Coronary artery (tissue), 2 donors: Measurements from ENCODE around the gene RPS2.

Source experiments
- DNase-seq: peaks from one replicate; pipeline ENCODE4 v3.0.0-alpha.2; 2017; ENCODE audit warnings: low spot score
- H3K27ac ChIP-seq, 2 donors: fragments of 200-600 bp; sonication (generic); one replicate each; pipeline ENCODE4 v1.5.1; 2016 to 2019
- H3K4me3 ChIP-seq: fragments of 200-600 bp; sonication (generic); 2 replicates; pipeline ENCODE4 v1.5.1; 2016; ENCODE audit warnings: mild to moderate bottlenecking, moderate library complexity
- TF ChIP-seq, protein P1 (sequence below): fragments of 200-600 bp; sonication (generic); IDR thresholded peaks from one replicate; pipeline ENCODE4 v1.5.1; 2019; ENCODE audit warnings: antibody characterized with exemption

The RPS2 gene

DNA sequence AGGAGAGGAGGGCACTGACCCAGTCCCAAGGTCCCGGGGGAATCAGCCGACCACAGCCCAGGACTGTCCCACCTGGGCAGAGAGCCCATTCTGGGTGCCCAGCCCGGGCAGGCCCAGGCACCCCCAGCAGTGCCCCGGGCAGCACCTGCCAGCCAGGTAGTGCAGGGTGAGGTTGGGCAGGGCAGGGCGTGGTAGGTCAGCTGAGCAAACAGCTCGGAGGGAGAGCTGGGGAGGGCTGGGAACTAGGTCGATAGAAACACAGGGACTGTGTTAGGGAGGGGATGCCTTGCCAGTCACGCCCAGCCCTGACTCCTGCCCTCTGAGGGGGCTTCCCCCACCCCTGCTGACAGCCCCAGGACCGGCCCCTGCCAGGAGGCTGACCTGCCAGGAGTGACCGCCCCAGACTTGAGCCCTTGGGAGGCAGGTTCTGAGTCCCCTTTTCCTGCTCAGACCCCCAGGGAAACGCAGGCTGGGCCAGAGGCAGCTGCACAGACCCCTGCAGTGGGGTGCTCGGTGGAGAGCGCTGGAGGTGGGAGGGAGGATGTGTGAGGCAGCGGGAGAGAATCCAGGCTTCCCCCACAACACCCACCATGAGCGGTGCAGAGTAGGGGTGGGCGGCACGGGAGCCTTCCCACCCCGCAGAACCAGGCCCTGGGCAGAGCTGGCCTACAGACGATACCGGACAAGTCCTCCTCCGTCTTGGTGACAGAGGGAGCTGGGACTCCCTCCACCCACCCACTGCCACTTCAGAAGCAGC is 51.1 kb downstream of the RPS2 start:
- no peak overlapping the region for H3K27ac ChIP-seq
- DNase-seq = no peak
- H3K4me3 ChIP-seq = no peak overlapping the region
- TF ChIP-seq, protein P1, sequence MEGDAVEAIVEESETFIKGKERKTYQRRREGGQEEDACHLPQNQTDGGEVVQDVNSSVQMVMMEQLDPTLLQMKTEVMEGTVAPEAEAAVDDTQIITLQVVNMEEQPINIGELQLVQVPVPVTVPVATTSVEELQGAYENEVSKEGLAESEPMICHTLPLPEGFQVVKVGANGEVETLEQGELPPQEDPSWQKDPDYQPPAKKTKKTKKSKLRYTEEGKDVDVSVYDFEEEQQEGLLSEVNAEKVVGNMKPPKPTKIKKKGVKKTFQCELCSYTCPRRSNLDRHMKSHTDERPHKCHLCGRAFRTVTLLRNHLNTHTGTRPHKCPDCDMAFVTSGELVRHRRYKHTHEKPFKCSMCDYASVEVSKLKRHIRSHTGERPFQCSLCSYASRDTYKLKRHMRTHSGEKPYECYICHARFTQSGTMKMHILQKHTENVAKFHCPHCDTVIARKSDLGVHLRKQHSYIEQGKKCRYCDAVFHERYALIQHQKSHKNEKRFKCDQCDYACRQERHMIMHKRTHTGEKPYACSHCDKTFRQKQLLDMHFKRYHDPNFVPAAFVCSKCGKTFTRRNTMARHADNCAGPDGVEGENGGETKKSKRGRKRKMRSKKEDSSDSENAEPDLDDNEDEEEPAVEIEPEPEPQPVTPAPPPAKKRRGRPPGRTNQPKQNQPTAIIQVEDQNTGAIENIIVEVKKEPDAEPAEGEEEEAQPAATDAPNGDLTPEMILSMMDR = no peak

DNA sequence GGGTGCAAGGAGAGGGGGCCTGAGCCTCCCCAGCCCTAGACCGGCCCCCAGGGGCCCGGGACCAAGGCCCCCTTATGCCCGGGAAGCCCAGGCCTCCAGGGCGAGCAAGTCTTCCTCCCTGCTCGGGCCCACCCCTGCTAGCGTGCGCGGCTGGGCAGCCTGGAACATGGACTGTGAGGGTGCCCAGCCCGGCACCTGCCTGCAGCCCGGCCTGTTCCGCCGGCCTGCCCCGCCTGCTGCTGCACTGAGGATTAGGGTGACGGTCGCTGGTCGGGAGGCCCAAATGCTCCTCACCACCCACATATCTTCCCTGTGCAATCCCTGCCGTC is 52.4 kb downstream of the RPS2 start:
- no peak for DNase-seq
- no peak overlapping the region for H3K27ac ChIP-seq
- TF ChIP-seq, protein P1 = no peak
- H3K4me3 ChIP-seq = no peak overlapping the region
